ENCODE measurements around the gene IRF5.

IRF5 gene

GRCh38 chr7:128968624-128969023, 30.9 kb downstream of the IRF5 start:
- TF ChIP-seq, protein P1, sequence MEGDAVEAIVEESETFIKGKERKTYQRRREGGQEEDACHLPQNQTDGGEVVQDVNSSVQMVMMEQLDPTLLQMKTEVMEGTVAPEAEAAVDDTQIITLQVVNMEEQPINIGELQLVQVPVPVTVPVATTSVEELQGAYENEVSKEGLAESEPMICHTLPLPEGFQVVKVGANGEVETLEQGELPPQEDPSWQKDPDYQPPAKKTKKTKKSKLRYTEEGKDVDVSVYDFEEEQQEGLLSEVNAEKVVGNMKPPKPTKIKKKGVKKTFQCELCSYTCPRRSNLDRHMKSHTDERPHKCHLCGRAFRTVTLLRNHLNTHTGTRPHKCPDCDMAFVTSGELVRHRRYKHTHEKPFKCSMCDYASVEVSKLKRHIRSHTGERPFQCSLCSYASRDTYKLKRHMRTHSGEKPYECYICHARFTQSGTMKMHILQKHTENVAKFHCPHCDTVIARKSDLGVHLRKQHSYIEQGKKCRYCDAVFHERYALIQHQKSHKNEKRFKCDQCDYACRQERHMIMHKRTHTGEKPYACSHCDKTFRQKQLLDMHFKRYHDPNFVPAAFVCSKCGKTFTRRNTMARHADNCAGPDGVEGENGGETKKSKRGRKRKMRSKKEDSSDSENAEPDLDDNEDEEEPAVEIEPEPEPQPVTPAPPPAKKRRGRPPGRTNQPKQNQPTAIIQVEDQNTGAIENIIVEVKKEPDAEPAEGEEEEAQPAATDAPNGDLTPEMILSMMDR (IDR thresholded peaks at IDR 0.05; ENCODE audit: extremely low read depth, missing control alignments), result no peak

DNA sequence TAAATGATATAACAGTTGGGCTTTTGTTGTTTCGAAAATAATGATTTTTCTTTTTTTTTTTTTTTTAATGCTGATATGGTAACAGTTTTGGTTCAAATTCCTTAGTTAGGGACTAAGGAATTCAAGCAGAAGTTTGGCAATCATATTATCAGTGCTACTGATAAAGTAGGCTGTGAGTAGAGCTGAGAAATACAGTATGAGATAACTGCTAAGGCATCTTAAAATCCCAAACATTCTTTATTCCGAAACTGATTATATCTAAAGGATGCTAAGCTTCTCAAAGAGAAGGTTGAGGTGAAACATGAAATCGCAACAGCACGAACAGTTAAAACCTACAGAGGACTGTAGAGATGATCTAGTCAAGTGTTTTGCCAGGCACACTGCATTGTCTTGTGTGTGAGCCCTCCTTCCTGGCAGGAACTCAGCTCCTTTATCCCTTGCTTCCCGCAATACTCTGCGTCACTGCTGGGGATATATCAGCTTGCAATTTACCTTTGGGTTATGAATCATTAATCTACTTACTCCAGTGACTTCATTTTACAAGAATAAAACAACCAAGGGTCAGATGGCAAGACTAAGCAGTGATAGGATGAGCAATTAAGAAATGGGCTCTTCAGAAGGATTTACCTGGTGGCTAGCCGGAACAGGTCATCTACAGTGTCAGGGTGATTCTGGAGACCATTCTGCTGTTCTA, 36.7 kb downstream of the IRF5 start:
- DNase-seq (ENCODE audit: low spot score), result no peak
- TF ChIP-seq, protein P1 (IDR thresholded peaks at IDR 0.05; ENCODE audit: extremely low read depth, missing control alignments), result no peak

More at GRCh38 chr7:128968624-128969023, 30.9 kb downstream of the IRF5 start:
- no peak for DNase-seq (ENCODE audit: low spot score)

DNA sequence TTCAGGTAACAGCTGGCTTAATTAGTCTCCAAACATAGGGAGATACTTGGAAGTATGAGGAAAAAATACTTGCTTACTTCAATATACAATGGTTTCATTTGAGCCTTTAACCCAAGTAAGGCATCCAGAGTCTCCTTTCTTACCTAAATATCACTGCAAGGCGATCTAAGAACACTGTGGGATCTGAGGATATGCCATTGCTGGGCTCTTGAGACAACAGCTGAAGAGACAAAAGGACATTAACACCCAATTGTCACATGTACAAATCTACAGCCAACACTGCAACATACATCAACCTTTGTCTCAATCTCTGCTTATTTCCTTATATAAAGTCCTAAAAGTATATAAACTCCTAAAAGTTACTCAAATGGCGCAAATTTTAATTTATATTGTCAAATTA, 44.4 kb downstream of the IRF5 start:
- no peak for DNase-seq (ENCODE audit: low spot score)
- TF ChIP-seq, protein P1 (IDR thresholded peaks at IDR 0.05; ENCODE audit: extremely low read depth, missing control alignments), result no peak

GRCh38 chr7:128985660-128986059, 47.9 kb downstream of the IRF5 start:
- TF ChIP-seq, protein P1 (IDR thresholded peaks at IDR 0.05; ENCODE audit: extremely low read depth, missing control alignments), result no peak
- DNase-seq (ENCODE audit: low spot score), result no peak

DNA sequence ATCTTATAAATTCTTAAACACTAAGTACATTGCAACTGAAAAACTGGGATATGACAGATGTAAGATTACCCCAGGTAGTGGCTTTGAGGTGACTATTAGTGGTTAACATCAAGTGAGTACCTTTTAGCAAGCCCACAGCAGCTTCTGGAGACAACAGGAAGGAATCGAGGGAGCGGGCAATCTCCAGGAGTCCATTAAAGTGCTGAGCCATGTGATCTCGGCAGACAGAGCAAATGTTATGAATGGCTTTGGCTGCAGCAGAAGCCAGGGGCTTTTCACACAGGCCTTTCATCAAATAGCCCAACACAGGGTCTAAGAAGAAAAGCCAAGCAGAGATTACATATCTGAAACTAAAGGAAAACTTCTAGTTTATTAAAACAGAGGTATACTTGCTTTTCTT, 48.9 kb downstream of the IRF5 start:
- TF ChIP-seq, protein P1 (IDR thresholded peaks at IDR 0.05; ENCODE audit: extremely low read depth, missing control alignments), result no peak
- no peak for DNase-seq (ENCODE audit: low spot score)

- TF ChIP-seq, protein P1 (IDR thresholded peaks at IDR 0.05; ENCODE audit: extremely low read depth, missing control alignments), result no peak
- DNase-seq (ENCODE audit: low spot score), result no peak
Observed at GRCh38 chr7:128988372-128988771, 50.6 kb downstream of the IRF5 start.

- TF ChIP-seq, protein P1 (IDR thresholded peaks at IDR 0.05; ENCODE audit: extremely low read depth, missing control alignments), result no peak
- DNase-seq (ENCODE audit: low spot score), result no peak
Observed at GRCh38 chr7:128989961-128990360, 52.2 kb downstream of the IRF5 start.

Measured in GM20000 (cell line).